GM12892 (cell line): ENCODE measurements around the gene FAM20C.

Experiments used
- POLR2A ChIP-seq: IDR thresholded peaks from 2 replicates; pipeline ENCODE4 v1.6.1; 2011; ENCODE audit warnings: low read depth, low read length, control low read depth
- POLR2AphosphoS5 ChIP-seq: IDR thresholded peaks from 2 replicates; pipeline ENCODE4 v1.6.1; 2011; ENCODE audit warnings: low read depth, low read length, control low read depth
- TAF1 ChIP-seq: IDR thresholded peaks from 2 replicates; pipeline ENCODE4 v1.6.1; 2011; ENCODE audit warnings: low read depth, mild to moderate bottlenecking, control low read depth, low read length, borderline replicate concordance

GRCh38 chr7:156111-157007 lies 36.0 kb upstream of the FAM20C start:
- TF ChIP-seq TAF1, result no peak
- TF ChIP-seq POLR2AphosphoS5, result no peak
- TF ChIP-seq POLR2A, result no peak
